Epithelial cell of prostate (primary cell): Measurements from ENCODE around the gene TRAPPC2L.

Source experiments
- DNase-seq: peaks from one replicate; pipeline ENCODE4 v3.0.0-alpha.2; 2011; ENCODE audit warnings: low read depth, low spot score
- H3K27ac ChIP-seq: fragments of 450-650 bp; 2 replicates; pipeline ENCODE4 v1.5.1; 2017; ENCODE audit warnings: mild to moderate bottlenecking

Gene TRAPPC2L

GRCh38 chr16:88836791-88837190, 20.1 kb upstream of the TRAPPC2L start:
- no peak for DNase-seq
- no peak overlapping the region for H3K27ac ChIP-seq

GRCh38 chr16:88837806-88838205, 19.1 kb upstream of the TRAPPC2L start:
- H3K27ac ChIP-seq: no peak overlapping the region
- DNase-seq: no peak

- no peak overlapping the region for H3K27ac ChIP-seq
These were observed 18.4 kb upstream of the TRAPPC2L start for GRCh38 chr16:88838566-88838965.

GRCh38 chr16:88839026-88839529, 17.8 kb upstream of the TRAPPC2L start:
- H3K27ac ChIP-seq: no peak overlapping the region
- DNase-seq: no peak

More at GRCh38 chr16:88838566-88838965, 18.4 kb upstream of the TRAPPC2L start:
- DNase-seq: no peak

- no peak overlapping the region for H3K27ac ChIP-seq
- DNase-seq: no peak
These were observed 17.0 kb upstream of the TRAPPC2L start for GRCh38 chr16:88839745-88840599.

GRCh38 chr16:88840600-88841215, 16.2 kb upstream of the TRAPPC2L start:
- no peak for DNase-seq
- no peak overlapping the region for H3K27ac ChIP-seq

GRCh38 chr16:88841521-88842307, 15.2 kb upstream of the TRAPPC2L start:
- no peak overlapping the region for H3K27ac ChIP-seq
- no peak for DNase-seq

- DNase-seq: no peak
- H3K27ac ChIP-seq: no peak overlapping the region
These were observed 14.6 kb upstream of the TRAPPC2L start for GRCh38 chr16:88842308-88842756.

- no peak overlapping the region for H3K27ac ChIP-seq
- no peak for DNase-seq
These were observed 14.1 kb upstream of the TRAPPC2L start for GRCh38 chr16:88842806-88843205.

GRCh38 chr16:88843256-88843655, 13.7 kb upstream of the TRAPPC2L start:
- no peak overlapping the region for H3K27ac ChIP-seq
- DNase-seq: no peak

GRCh38 chr16:88844419-88845036, 12.4 kb upstream of the TRAPPC2L start:
- no peak for DNase-seq
- no peak overlapping the region for H3K27ac ChIP-seq

- DNase-seq: no peak
- H3K27ac ChIP-seq: no peak overlapping the region
These were observed 10.8 kb upstream of the TRAPPC2L start for GRCh38 chr16:88846088-88846487.

- no peak overlapping the region for H3K27ac ChIP-seq
These were observed 9.3 kb upstream of the TRAPPC2L start for GRCh38 chr16:88847654-88848053.

GRCh38 chr16:88848557-88848956, 8.4 kb upstream of the TRAPPC2L start:
- no peak for DNase-seq
- no peak overlapping the region for H3K27ac ChIP-seq

More at GRCh38 chr16:88847654-88848053, 9.3 kb upstream of the TRAPPC2L start:
- no peak for DNase-seq

GRCh38 chr16:88850531-88851199, 6.3 kb upstream of the TRAPPC2L start:
- DNase-seq: no peak
- no peak overlapping the region for H3K27ac ChIP-seq

- no peak for DNase-seq
- H3K27ac ChIP-seq: no peak overlapping the region
These were observed 5.3 kb upstream of the TRAPPC2L start for GRCh38 chr16:88851616-88852015.

GRCh38 chr16:88853325-88853941, 3.5 kb upstream of the TRAPPC2L start:
- no peak for DNase-seq
- no peak overlapping the region for H3K27ac ChIP-seq

- no peak for DNase-seq
- H3K27ac ChIP-seq: no peak overlapping the region
These were observed 2.4 kb upstream of the TRAPPC2L start for GRCh38 chr16:88854306-88855111.
